HG03064 (cell line): Measurements from ENCODE around the gene TOP1.
"Not testable (repeated sequence)": the region's sequence is repeated elsewhere in the genome, so short reads cannot be mapped to it uniquely, and the experiment has no call there.

Experiments used
- ATAC-seq: cut with Tn5 transposase; IDR thresholded peaks from one replicate; pipeline ENCODE4 v1.9.1; 2021; ENCODE audit warnings: low read depth; ENCODE audit not compliant: unreplicated experiment

The TOP1 gene

DNA sequence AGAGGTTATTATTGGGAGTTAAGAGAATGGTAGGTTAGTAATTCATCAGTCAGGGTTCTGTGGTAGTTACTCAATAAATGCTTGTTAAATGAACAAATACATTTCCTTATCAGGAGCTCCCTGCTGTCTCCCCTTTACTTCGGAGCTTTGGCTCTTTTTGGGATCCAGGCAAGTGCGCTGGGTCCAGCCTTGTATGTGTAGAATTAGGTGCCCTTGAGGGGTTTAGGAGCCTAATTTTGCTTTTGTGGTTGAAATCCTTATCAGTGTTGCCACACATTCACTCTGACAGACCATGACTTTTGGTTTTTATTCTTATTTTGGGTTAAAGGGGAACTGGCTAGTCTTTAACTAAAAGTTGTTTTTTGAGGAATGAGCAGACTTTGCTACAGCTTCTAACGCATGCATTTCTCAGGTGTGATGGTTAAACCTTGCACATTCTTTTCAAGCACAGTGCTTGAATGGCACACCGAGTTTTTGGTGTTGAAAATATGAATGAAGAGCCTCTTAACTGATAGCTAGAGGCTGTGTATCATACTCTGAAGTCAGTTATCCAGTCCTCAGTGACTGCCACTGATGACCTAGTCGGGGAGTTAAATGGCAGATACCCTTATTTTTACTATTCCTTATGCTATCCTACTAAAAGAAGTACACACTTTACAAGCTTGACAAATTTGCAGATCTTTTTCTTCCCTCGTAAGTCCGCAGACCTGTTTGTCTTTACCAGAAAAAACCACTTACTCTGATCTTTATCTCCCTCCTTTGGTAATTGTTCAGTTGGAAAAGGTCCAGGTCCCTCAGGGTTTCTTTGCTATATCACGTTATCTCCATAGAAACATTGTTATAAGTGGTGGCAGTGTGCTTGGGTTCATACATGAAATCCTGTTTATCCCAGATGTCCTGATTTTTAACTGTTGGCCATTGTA, 58.0 kb downstream of the TOP1 start:
- ATAC-seq: no peak

DNA sequence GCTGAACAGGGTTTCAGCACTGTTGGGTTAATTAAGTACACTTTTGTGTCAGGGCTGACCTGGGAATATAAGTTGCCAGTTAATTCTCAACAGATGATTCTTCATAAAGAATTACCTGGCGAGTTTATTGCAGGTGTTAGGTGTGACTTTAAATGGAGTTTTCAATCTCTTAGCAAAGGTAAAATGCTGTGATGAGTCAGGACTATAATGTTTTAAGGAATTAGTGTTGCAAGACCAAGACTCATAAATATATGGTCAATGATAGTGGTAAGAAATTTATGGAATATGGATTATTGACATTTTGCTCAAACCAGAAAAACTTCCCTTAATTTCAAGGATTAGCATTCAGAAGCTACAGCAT, 58.7 kb downstream of the TOP1 start:
- no peak for ATAC-seq

DNA sequence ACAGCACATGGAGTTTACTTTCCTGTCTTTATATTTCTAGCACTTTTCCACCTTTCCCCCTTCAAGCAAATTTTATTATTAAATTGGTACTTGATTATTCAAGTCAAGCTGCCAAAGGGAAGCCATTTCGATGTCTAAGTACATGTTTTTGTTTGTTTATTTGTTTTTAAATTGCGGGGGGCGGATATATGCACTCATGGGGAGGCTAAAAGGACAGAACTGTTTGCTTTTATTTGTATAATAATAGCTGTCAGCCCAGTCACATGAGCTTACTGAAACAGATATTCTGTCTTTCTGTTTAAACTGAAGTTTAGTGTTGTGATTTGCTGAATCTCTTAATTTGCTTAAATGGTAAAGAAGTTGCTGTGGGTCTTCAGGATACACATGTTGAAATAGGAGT, 59.2 kb downstream of the TOP1 start:
- ATAC-seq: no peak

DNA sequence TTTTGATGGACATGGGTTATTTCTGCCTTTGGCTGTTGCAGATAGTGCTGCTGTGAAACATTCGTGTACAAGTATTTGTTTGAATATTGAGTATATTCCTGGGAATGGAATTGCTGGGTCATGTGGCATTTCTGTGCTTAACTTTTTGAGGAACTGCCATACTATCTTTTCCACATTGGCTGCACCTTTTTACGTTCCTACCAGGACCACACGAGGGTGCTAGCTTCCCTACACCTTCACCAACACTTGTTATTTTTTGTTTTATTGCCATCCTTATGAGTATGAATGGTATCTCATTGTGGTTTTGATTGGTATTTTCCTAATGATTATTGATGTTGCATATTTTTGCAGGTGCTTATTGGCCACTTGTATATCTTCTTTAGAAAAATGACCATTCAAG, 60.9 kb downstream of the TOP1 start:
- ATAC-seq: no peak

DNA sequence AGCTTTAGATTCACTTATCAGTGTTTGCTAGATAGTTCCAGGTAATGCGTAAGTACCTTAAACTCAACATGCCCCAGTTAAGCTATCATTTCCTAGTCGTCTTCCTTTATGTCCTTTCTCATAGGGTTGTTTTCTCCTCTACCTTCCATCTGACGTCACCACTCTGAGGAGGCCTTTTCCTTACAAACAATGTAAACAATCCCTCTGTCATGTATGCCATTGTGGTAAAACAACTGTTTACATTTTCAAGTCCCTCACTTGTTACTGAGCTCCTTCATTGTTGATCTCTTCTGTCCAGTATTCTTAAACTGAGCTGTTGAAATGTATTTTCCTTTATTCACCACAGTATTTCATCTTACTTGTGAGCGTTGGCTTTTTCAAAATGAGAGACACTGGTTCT, 63.3 kb downstream of the TOP1 start:
- no peak for ATAC-seq

DNA sequence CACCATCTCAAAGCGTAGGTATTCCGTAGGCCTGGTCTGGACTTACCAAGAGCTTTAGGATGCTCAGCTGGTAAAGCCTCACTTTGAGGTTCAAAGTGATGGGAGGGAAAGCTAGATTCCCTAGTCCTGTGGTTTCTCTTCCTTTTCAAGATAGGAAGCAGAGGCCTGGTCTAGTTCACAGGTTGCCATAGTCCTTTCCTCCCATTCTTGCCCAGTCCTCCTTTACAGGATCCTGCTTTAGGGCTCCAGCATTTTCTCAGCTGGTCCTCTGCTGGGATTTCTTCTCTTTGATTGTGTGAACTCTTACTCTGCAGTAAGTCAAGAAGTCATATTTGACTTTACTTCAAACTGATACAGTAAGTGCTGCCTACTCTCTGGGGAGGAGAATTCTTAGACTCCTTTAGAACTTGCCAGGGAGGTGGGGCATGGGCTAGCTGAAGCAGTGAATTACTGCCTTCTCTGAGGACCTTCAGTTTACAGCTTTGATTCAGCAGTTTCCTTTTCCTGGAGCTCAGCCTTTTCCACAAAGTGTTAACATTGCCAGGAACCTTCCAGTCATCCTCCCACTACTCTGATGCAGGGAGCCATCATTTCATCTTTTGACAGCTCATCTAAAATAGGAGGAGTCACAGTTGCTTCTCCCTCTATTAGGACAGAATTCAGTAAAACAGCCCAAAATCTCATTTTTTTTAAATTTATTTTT, 65.9 kb downstream of the TOP1 start:
- ATAC-seq: no peak

DNA sequence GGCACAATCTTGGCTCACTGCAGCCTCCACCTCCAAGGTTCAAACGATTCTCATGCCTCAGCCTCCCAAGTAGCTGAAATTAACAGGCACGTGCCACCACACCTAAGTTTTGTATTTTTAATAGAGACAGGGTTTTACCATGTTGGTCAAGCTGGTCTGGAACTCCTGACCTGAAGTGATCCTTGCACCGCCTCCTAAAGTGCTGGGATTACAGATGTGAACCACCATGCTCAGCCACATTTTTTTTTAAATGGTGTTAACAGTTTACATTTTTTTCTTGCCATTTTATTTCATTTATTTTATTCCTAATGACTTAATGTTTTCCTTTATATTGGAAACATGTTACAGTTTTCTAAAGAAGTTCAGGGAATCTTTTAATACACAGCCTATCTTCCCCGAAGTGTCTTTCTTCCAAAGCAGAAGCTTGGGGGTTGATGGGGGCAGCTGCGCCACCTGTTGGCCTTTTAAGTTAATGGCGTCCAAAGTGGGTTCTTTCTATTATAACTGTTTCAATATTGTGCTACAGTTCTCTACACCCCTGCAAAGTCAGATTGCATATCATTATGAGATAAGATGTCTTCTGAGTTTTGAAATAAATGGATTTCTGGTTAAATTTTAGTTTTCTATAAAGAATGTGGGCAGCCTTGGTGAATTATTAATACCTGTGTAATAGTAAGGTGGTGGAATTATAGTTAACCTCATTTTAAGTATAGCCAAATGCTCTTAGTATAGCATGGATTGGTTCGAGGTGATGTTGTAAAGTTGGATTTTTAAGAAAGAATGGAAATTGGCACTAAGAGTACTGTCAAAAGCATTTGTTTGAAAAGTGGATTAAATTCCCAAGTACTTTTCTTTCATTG, 66.7 kb downstream of the TOP1 start:
- no peak for ATAC-seq

DNA sequence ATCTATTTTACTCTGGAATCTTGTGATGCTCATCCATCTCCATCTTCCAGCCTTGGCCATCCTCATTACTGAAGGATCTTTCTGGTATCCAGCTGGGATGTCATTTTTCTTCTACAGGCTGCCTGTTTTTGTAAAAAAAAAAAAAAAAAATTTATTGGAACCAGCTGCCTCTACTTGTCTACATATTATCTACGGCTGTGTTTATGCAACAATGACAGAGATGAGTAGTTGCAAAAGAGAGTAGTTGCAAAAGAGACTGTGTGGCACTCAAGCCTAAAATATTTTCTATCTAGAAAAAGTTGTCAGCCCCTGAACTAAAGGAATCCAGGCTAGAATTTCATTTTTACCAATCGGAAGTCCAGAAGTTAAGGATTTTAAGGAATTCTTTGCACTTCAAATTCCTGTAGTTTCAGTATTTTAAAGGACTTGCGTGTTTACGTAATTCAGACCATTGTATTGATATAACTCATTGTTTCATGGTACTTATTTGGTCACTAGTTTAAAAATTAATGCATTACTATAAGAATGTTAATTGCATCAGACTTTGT, 70.2 kb downstream of the TOP1 start:
- no peak for ATAC-seq

DNA sequence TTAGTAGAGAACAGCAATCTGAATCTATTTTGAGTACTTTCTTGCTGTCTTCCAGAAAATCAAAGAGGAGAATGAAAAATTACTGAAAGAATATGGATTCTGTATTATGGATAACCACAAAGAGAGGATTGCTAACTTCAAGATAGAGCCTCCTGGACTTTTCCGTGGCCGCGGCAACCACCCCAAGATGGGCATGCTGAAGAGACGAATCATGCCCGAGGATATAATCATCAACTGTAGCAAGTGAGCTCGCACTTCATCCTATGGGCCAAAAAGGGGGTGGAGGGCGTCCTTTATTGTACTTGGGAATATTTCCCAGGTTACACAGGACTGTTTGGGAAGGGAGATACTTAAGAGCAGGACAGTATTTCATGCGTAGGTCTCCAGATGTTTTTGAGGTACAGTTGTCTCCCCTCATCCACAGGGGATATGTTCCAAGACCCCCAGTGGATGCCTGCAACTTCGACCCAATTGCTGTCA, 71.4 kb downstream of the TOP1 start:
- ATAC-seq: no peak

DNA sequence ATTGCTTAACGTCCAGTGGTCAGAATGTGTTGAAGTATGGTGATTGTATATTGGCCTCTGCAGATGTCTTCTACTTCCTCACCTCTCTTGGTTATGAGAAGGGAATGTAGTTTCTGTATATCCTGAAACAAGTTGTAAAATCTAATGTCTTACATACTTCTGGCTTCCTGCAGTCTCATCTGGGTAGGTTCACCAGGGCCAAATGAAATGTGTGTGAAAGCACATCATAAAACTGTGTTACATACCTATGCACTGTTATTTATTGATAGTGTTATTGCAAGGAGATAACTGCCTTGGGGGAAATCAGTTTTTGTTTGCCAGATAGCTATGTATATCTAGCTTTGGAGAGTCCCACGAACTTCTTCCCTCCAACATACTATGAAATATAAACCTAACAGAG, 73.0 kb downstream of the TOP1 start:
- no peak for ATAC-seq

DNA sequence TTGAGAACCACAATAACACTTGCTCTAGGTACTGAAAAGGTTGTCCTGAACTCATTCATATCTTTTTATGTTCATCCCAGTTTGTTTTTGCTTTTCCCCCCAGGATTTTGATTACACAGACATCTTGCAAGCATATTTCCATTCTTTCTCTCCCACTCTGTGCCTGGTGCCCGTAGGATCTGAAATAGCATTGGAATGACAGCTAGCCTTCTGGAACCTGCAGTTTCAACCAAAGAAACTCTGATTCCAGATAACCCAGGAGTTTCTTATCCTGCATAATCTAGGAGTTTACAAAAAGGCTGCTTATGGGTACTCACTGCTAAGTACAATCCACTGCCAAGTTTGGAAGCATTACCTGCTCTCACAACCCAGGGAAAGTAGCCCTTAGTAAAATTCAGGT, 79.9 kb downstream of the TOP1 start:
- no peak for ATAC-seq

DNA sequence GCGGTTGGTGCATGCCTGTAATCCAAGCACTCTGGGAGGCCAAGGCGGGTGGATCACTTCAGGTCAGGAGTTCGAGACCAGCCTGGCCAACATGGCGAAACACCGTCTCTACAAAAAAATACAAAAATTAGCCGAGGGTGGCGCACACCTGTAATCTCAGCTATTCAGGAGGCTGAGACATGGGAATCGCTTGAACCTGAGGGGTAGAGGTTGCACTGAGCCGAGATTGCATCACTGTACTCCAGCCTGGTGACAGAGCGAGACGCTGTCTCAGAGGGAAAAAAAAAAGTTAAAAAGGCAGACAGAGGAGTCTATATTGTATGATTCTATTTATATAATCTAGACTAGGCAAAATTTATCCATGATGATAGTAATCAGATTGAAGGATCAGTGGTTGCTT, 81.4 kb downstream of the TOP1 start:
- ATAC-seq: no peak

DNA sequence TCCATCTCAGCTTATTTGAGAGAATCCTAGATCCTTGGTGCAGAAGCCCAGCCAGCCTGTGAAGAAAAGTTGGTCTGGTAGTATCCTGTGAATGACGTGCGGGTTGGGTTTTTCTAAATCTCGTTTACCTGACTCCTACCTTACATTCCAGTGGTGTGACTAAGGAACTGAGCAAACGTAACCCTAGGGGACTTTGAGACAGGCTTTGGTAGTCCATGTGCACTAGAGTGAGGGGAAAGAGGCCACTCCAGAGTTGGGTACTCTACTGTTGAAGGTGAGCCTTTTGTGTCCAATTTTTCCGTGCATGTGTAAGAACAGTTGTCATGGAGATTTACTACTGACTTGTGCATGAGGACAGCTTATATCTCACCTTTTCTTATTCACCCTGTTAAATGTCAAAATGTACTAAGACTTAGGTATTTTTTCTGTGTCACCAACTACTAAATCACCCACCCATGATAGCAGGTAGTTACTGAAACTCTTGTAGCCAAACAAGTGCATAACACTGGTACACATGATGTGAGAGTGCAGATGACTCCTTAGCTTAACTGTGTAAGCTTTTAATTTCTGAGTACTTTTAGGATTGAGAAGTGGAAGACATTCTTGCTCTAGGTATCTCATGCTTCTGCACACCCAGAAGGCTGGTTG, 82.4 kb downstream of the TOP1 start:
- ATAC-seq: no peak

DNA sequence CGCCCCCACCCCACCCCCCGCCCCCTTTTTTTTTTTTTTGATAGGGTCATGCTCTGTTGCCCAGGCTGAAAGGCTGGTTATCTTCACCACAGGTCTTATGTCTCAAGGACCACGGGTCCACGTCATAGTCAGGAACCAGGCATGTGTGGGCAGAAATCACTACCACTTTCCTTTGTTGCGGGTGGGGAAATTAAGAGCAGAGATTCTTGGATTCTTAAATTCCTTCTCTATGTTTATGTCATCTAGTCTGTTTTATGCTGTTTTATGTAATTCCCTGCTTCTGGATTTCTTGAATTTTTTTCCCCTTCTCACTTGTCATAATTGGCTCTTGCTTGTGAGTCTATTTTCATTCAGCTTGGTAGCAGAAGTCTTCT, 82.9 kb downstream of the TOP1 start:
- no peak for ATAC-seq

DNA sequence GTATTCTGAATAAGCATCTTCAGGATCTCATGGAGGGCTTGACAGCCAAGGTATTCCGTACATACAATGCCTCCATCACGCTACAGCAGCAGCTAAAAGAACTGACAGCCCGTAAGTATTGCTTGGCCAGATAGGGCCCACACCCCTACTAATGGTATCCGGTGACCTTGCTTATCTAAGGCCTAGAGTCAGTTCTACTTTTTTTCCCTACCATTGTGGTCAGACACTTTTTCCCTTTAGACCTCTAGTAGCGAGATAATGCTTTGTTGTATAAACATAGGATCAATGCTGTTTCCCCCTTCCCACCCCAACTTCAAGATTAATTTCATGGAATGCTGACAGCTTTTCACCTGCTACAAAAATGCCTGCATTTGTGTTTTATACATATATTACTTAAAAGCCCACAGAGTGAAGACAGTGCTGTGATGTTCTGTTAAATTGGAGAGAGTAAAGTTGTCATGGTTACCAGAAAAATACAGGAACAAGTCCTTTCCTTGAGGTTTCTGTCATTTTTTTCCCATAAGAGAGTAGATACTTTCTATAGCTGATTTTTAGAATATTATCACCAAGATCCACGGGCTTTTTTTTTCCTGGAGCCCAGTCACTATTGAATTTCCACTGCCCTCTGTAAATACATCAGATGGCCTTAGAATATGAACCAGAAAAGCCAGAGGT, 87.8 kb downstream of the TOP1 start:
- ATAC-seq: no peak

DNA sequence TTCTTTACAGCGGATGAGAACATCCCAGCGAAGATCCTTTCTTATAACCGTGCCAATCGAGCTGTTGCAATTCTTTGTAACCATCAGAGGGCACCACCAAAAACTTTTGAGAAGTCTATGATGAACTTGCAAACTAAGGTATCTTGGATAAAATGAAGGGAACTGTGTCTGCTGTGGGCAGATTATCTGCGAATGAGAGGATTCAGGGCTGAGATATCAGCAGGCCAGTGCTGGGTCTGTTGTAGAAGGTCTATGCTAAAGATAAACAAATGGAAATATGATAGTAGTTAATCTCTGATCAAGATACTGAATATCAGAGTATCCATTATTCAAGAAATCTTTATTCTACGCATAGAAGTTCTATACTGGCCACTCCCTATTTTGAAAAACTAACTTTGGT, 89.5 kb downstream of the TOP1 start:
- not testable (repeated sequence) for ATAC-seq

DNA sequence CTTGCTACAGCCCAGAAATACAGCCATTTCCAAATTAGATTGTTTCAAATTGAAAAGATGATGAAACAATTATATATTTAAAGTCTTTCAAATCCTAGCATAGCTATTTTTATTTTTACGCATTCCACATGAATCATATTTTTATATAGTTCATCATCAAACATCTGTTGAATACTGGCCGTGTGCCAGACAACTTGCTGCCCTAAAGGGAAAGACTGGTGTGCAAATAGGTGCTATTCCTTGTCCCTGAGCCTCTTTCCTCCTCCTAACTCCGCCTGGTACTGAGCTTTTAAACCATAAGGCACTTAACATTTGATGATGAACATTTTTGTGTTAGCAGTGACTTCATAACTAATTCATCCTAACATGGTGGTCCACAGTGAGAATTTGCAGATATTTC, 90.0 kb downstream of the TOP1 start:
- no peak for ATAC-seq

DNA sequence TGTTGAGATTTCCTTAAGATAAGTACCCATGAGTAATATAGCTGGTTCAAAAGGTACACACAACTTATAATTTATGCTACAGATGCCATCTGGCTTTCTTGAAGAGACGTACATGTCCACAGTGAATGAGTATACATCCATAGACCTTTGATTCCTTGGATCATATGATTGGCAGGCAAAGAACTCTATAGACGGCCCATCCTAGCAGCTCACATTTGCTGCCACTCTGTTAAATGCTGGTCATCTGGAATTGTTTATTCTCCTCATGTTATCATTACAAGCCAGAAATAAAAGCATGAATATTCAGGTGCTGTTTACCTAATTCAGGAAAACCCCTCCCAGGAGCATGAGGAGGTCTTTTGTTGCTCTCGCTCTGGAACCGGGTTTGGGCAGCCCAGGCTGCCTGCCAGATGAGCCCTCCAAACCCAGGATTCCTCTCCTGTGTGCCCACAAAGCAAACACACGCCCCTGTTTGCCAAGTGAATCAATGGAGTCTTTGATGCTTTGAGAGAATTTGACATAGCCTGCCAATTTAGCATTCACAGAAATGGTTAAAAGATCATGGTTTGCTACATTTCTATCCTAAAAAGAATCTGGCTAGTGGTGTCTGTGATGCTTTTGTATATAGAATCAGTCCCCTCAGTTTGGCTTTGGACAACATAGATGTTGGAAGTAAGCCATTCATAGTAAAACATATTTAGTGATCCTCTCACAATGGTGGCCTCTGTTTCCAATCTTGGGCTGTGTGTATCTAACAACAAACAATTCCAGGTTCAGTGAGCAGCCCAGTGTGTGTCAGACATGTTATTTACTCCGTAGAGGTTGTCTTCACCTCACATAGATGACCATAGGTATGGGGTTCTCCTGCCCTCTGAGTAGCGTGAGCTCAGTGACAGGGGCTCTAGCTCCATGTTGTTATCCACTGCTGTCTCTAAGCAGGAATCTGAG, 91.3 kb downstream of the TOP1 start:
- ATAC-seq: no peak

DNA sequence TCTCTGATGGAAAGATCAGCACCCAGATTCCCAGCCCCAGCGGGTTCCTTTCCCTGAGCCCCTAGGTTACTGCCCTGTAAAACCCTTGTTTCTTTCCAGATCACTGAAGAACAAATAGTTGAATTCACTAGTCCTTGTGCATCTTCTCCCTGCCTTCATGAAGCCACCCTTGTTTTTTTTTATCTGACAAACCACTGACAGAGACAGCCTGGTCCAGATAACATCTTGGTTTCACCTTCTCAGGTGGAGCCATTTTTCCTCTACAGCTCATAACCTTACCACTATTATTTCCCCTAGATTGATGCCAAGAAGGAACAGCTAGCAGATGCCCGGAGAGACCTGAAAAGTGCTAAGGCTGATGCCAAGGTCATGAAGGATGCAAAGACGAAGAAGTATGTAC, 92.8 kb downstream of the TOP1 start:
- no peak for ATAC-seq
